ENCODE data around the gene PRKAA1.
"Not testable (repeated sequence)": the region's sequence is repeated elsewhere in the genome, so short reads cannot be mapped to it uniquely, and the experiment has no call there.

PRKAA1 gene

GRCh38 chr5:40791715-40792139, 6.4 kb downstream of the PRKAA1 start:
- no peak overlapping the region for H3K4me3 ChIP-seq (ENCODE audit: low read depth, low read length)
- TF ChIP-seq CTCF (IDR thresholded peaks at IDR 0.05; ENCODE audit: low read depth, low read length, missing control alignments), result no peak
- DNase-seq, result no peak
- H3K27ac ChIP-seq, result no peak overlapping the region
- H3K36me3 ChIP-seq (replicated peaks), result peaks cover 3% of the 10 kb centered on the region
- in situ Hi-C loops (cut with HindIII; ENCODE audit: low pct_ligation_motif_present, low sequenced_read_pairs), result no loop called here
- H3K27me3 ChIP-seq (replicated peaks), result no peaks in the 10 kb centered on the region

GRCh38 chr5:40790947-40791593, 7.1 kb downstream of the PRKAA1 start:
- H3K27ac ChIP-seq, result no peak overlapping the region
- in situ Hi-C loops (cut with HindIII; ENCODE audit: low pct_ligation_motif_present, low sequenced_read_pairs), result no loop called here
- no peak for DNase-seq

GRCh38 chr5:40788941-40789340, 9.2 kb downstream of the PRKAA1 start:
- DNase-seq; H3K27ac ChIP-seq; H3K36me3 ChIP-seq (replicated peaks); in situ Hi-C loops (cut with HindIII; ENCODE audit: low pct_ligation_motif_present, low sequenced_read_pairs); H3K27me3 ChIP-seq (replicated peaks); H3K4me3 ChIP-seq (ENCODE audit: low read depth, low read length): not testable (repeated sequence)

More at GRCh38 chr5:40790947-40791593, 7.1 kb downstream of the PRKAA1 start:
- peaks cover 3% of the 10 kb centered on the region for H3K36me3 ChIP-seq (replicated peaks)
- no peak overlapping the region for H3K4me3 ChIP-seq (ENCODE audit: low read depth, low read length)
- H3K27me3 ChIP-seq (replicated peaks), result no peaks in the 10 kb centered on the region
- no peak for TF ChIP-seq CTCF (IDR thresholded peaks at IDR 0.05; ENCODE audit: low read depth, low read length, missing control alignments)

- H3K36me3 ChIP-seq (replicated peaks), result no peaks in the 10 kb centered on the region
- TF ChIP-seq CTCF (IDR thresholded peaks at IDR 0.05; ENCODE audit: low read depth, low read length, missing control alignments), result no peak
- no peak overlapping the region for H3K4me3 ChIP-seq (ENCODE audit: low read depth, low read length)
- no peak for DNase-seq
- no peak overlapping the region for H3K27ac ChIP-seq
- in situ Hi-C loops (cut with HindIII; ENCODE audit: low pct_ligation_motif_present, low sequenced_read_pairs), result no loop called here
- H3K27me3 ChIP-seq (replicated peaks), result no peaks in the 10 kb centered on the region
These were observed 10.2 kb downstream of the PRKAA1 start for GRCh38 chr5:40787986-40788385.

- H3K36me3 ChIP-seq (replicated peaks); DNase-seq; in situ Hi-C loops (cut with HindIII; ENCODE audit: low pct_ligation_motif_present, low sequenced_read_pairs); H3K4me3 ChIP-seq (ENCODE audit: low read depth, low read length); H3K27me3 ChIP-seq (replicated peaks); H3K27ac ChIP-seq: not testable (repeated sequence)
These were observed 11.5 kb downstream of the PRKAA1 start for GRCh38 chr5:40786664-40787063.

GRCh38 chr5:40784916-40785315, 13.3 kb downstream of the PRKAA1 start:
- no peak for DNase-seq
- no peak for TF ChIP-seq CTCF (IDR thresholded peaks at IDR 0.05; ENCODE audit: low read depth, low read length, missing control alignments)
- H3K4me3 ChIP-seq (ENCODE audit: low read depth, low read length), result no peak overlapping the region
- H3K36me3 ChIP-seq (replicated peaks), result no peaks in the 10 kb centered on the region
- no peaks in the 10 kb centered on the region for H3K27me3 ChIP-seq (replicated peaks)
- in situ Hi-C loops (cut with HindIII; ENCODE audit: low pct_ligation_motif_present, low sequenced_read_pairs), result no loop called here
- H3K27ac ChIP-seq, result no peak overlapping the region

GRCh38 chr5:40784027-40784653, 14.0 kb downstream of the PRKAA1 start:
- no peaks in the 10 kb centered on the region for H3K27me3 ChIP-seq (replicated peaks)
- no peak overlapping the region for H3K4me3 ChIP-seq (ENCODE audit: low read depth, low read length)
- DNase-seq, result no peak
- no peaks in the 10 kb centered on the region for H3K36me3 ChIP-seq (replicated peaks)
- no peak for TF ChIP-seq CTCF (IDR thresholded peaks at IDR 0.05; ENCODE audit: low read depth, low read length, missing control alignments)
- no peak overlapping the region for H3K27ac ChIP-seq
- in situ Hi-C loops (cut with HindIII; ENCODE audit: low pct_ligation_motif_present, low sequenced_read_pairs), result no loop called here
